HG03520 (cell line): Measurements from ENCODE around the gene ZNF195.
"Not testable (repeated sequence)": the region's sequence is repeated elsewhere in the genome, so short reads cannot be mapped to it uniquely, and the experiment has no call there.

ENCODE experiments used
- ATAC-seq: cut with Tn5 transposase; IDR thresholded peaks from one replicate; pipeline ENCODE4 v1.9.1; 2021; ENCODE audit warnings: mild to moderate bottlenecking, moderate library complexity; ENCODE audit not compliant: unreplicated experiment

Gene ZNF195

DNA sequence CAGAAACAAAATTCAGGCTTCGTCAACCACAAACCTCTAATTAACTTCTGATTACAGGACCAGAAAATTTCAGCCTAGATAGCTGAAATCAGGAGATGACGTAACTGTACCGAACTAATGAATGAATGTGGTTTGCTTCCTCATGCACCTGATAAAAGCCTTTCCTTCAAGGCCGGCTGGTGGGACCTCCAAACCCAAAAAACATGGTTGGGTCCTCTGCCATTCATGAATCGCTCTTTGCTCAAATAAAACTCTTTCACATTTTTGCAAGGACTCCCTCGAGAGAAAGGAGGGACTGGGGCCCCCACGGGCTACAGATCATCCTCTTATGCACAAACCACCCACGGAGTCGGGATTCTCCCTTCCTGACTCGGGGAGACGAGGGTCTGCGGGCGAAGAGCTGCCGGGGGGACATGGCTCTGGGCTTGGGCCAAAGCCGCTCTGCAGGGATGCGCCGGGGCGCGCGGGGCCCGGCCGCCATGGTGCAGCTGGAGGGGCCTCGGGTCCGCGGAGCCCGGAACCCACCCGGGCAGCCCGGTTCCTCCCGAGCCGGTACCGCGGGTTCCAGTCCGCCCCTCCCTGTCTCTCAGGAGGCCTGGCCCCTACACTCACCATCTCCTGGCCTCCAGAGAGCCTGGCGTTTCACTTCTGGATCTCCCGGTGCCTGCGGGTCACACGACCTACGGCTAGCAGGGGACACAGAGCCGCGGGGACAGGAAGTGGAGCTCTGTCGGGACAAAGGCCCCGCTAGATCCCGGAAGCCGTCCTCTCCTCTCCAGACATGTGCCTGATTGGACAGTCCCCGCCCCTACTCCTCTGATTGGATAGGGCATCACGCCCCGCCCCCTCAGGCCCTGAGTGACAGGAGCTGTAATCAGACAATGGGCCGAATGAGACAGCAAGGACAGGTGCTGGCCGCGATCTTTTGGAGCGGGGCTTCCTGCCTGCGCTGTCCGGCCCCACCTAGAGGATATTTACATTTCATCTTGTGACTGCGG, at the start of gene ZNF195:
TSS of gene ZNF195 (minus strand) at position 721 of the 998 bp plus-strand sequence. CDS start at position 615, 106 bp downstream.
- peak; percentile 99 for ATAC-seq

- not testable (repeated sequence) for ATAC-seq
Observed at GRCh38 chr11:3428076-3428475, 49.1 kb upstream of the ZNF195 start.

DNA sequence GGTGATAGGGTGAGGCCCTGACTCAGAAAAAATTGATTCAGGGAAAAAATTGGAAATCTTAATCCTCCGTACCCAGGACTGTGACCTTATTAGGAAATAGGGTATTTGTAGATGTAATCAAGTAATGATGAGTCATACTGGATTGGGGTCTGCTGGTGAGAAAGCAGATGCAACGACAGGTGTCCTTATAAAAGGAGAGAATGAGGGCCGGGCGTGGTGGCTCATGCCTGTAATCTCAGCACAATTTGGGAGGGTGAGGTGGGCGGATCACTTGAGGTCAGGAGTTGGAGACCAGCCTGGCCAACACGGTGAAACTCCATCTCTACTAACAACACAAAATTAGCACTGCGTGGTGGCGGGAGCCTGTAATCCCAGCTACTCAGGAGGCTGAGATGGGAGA, 47.6 kb upstream of the ZNF195 start:
- not testable (repeated sequence) for ATAC-seq

- ATAC-seq: not testable (repeated sequence)
Observed at GRCh38 chr11:3423928-3424327, 45.0 kb upstream of the ZNF195 start.

GRCh38 chr11:3423138-3423731, 44.3 kb upstream of the ZNF195 start:
- ATAC-seq: not testable (repeated sequence)

DNA sequence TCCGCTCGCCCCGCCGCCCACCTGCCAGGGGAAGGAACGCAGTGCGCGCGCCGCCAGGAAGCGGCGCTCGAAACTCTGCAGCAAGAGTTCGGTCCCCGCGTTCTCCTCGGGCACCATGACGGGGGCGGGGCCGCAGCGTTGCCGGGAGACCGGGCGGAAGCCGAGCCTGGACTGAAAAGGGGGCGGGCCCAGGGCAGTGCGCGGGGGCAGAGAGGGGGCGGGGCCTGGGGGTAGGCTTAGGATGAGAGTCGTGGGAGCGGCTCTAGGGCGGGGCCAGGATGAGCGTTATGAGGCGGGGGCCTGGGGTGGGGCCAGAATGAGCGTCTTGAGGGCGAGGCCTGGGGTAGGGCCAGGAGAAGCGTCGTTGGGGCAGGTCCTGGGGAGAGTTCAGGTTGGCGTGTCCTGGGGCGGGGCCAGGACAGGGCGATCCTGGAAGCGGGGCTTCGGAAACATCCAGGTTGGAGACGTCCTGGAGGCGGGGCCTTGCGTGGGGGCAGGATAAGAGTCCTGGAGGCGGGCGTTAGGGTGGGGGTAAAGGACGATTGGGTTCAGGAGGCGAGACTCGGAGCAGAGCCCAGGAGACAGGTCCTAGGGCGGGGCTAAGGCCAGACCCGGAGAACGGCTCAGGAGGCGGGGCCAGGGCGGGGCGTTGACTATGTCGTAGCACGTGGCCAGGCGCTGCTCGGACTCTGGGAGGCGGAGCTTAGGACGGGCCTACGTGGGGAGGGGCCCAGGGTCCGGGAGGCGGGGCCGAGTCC, 43.6 kb upstream of the ZNF195 start:
- peak; percentile 94 for ATAC-seq

DNA sequence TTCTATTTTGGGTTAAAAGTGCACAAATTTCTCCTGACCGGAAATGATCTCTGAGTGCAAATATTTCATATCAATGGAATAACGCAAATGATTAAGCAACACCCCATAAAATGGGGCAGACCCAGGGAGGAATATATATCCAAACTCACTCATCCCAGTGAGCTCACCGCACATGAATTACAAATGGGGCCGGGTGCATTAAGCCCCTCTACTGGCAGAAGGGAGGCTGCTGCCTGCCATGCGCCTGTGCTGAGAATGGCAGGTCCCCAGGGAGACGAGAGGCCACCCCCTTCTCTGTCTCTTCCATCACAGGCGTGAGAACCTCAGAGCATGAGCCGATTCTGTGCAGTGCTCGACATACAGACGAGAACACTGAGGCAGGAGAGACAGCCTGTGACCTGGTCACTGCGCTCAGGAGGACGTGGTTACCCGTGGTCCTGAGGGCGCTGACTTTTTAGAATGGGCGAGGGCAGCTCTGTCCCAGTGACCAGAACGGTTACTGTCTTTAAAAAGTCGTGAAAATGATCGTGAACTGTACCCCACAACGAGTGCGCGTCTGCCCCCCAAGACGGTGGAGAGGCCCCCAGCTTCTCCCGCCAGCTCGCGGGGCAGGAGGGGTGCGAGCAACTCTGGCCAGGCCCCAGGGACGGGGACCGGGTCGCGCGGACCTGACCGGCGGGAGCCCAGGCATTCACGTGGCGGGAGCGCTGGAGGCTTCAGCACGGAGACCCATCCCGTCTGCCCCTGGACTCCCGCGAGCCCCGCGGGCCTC, 42.8 kb upstream of the ZNF195 start:
- not testable (repeated sequence) for ATAC-seq

DNA sequence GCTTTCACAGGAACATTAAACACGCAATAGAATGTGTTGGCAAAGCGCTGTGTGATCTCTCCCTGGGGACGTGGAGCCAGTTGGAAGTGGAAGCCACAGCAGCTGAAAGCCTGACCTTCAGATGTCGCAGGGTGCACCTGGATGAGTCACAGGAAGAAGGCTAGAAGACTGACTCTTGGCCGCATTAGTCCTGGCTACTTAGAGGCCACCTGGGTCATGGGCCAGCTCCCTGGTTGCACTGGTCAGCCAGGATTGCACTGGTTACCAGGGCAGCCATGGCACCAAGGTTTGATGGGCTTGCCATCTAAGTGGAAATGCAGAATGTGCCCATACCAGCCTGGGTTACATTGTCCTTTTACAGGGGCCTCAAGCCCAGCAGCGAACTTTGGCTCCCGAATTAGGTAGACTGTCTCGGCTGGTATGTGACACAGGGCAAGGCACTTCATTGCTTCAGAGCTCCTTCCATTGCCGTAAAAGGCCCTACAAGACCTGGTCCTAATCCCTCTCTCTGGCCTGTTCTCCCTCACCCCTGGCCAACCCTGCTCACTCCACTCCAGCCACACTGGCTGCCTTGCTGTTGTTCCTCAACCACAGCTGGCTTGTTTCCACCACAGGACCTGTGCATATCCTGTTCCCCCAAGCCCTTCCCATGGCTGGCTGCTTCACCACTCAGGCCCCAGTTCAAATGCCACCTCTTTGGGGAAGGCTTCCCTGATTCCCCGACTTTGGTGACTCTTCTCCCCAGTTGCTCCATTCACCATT, 41.5 kb upstream of the ZNF195 start:
- not testable (repeated sequence) for ATAC-seq

DNA sequence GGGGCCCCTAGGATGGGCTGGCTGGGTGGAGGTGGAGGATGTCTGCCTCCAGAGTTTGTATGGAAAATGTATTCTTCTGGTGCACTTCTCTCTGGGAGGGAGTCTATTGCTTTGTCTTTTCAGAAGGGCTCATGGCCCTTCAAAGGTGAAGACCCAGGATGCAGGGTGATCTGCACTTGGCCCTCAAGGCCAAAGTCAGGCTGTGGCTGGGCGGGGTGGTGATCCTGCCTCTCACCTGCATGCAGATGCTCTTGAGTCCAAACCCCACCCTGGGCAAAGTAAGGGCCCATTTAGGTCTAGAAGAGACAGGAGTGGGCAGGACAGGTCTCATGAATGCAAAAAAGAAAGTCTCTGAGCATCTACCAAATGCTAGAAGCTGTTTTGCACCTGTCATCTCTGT, 40.5 kb upstream of the ZNF195 start:
- ATAC-seq: not testable (repeated sequence)

DNA sequence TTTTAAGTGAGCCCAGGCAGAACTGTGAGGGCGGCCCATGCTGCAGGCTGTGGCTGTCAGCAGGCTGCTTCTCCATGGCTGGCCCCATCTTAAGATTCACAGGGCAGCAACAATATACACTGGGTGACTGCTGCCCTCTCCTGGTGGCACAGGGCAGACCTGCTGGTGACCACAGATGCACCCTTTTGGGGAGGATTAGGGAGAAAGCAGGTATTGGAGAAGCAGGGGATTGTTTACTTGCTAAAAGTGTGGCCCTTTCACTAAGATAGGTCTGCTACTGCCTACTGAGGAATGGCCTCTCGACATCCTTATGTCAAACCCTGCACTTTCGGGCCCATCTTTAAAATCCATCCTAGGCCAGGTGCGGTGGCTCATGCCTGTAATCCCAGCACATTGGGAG, 38.1 kb upstream of the ZNF195 start:
- ATAC-seq: not testable (repeated sequence)

- not testable (repeated sequence) for ATAC-seq
Observed at GRCh38 chr11:3415301-3415700, 36.4 kb upstream of the ZNF195 start.

GRCh38 chr11:3413666-3414065, 34.7 kb upstream of the ZNF195 start:
- not testable (repeated sequence) for ATAC-seq

DNA sequence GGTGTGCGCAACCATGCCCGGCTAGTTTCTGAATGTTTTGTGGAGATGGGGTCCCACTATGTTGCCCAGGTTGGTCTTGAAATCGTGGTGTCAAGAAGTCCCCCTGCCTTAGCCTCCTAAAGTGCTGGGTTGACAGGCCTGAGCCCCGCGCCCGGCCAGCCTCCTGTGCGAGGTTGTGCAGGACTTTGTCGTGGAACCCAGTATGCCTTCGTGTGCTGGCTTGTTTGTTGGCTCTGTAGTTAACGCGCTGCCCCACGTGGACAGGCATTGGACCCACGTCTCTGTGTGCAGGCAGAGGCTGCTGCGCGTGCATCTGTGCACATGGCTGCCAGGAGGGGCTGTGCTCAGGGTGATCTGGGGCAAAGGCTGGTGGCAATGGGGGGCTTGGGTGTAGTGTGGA, 33.9 kb upstream of the ZNF195 start:
- no peak for ATAC-seq

DNA sequence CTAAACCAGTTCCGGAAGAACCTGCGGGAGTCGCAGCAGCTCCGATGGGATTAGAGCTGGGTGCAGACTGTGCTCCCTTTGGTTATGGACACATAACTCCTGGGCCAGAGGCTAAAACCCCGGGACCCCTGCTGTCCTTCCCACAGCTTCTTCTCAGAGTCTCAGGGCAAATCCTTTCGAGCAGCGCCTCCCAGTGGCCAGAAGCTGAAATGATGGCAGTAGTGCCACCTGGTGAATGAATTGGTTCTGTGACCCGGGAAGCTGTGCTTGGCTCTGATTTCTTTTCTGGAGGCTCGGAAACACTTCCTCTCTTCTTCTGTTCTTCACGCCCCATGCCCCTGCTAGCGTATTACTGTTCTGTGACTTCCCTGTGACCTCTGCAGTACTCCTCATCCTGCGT, 29.8 kb upstream of the ZNF195 start:
- ATAC-seq: not testable (repeated sequence)

GRCh38 chr11:3408058-3408605, 29.2 kb upstream of the ZNF195 start:
- ATAC-seq: not testable (repeated sequence)

DNA sequence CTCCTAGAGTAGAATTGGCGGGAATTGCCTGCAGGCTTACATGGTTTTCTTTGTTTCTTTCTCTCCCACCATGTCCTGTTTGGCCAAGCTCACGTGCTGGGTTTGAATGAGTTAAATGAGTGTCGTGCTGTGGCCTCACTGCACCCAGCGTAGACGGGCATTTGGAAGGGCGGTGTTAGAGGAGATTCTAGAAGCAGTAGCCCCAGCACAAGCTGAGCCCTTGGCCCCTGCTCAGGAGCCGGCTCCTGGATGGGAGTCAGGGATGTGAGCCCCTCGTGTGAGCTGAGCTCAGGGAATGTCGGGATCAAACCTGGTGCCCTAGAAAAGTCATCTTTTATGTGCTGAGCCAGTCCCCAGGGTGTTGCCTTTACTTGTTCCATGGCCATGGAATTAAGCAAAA, 28.0 kb upstream of the ZNF195 start:
- ATAC-seq: not testable (repeated sequence)

DNA sequence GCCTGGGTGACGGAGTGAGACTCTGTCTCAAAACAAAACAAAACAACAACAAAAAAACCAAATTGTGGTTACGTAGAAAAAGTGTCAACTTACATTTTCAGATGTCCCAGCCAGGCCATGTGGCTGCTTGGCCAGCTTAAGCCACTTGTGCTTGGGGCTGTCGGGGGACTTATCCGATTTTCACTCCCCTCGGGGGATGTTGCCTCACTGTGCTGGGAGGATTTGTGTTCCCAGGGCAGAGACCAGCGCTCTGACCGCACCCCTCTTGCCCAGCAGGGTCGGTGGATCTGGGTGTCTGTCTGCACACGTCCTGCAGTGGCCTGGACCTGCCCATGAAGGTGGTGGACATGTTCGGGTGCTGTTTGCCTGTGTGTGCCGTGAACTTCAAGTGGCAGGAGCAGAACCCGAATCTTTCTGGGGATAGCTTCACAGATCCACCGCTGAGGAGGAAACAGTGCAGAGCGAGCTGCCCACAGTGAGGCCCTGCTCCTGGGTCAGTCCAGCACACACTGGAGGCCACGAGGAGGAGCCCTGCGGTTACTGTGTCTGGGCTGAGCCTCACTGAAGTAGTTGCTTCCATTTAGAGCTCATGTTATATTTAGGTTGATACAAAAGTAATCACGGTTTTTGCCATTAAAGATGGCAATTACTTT, 27.4 kb upstream of the ZNF195 start:
- ATAC-seq: not testable (repeated sequence)

- not testable (repeated sequence) for ATAC-seq
Observed at GRCh38 chr11:3404076-3404925, 25.4 kb upstream of the ZNF195 start.
